ENCODE measurements around the gene ITPK1. TPM values are rescaled to one million over a fixed set of nuclear protein-coding genes. Genes with fewer than 3 reads are reported as not detected.

ITPK1 gene
- polyA plus RNA-seq, 2 of the 4 experiments (the other 2 are of a cell fraction) = 46.2 to 47.0 TPM

DNA sequence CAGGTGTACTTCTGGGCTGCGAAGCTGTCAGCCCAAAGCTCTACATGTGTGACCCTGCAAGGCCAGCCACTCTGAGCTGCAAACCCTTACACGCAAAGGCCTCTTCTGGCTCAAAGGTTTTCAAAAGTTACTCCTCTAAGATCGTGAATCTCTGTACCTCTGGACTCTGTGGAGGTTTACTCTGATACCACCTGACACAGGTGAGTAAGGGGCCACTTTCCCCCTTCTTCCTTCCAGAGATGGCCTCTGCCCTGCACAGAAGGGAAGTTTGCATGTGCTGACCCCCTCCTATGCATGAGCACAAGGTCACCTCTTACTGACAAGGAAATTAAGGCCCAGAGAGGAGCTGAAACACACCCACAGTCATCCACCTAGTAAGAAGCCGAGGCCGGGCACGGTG, 14.5 kb downstream of the ITPK1 start:
- FAIRE-seq = no peak
- ATAC-seq = no peak
- WGBS (ENCODE audit: missing lambda C conversion rate) = 83% methylated on average over 6 of the region's 6 CpGs
- Histone ChIP-seq H3K27ac (no peak overlapping the region), H3K4me1 (peaks cover 17% of the 10 kb centered on the region), H3K4me2 (no peak overlapping the region), H3K9me3 (no peaks in the 10 kb centered on the region), H3K4me3 (no peak overlapping the region)
- no peak for DNase-seq (ENCODE audit: low read depth in 1 of 2, low spot score in 1 of 2)
- POLR2A ChIA-PET = no interaction called here
- CTCF ChIA-PET = interaction anchor here (1.2 to 17.3 kb wide), 5 partner anchors 13 to 148 kb away, joined by 3 to 148 read pairs (median 4); partner anchors contain the start of gene ITPK1
- TF ChIP-seq RNF2 (IDR thresholded peaks at IDR 0.05; ENCODE audit: borderline replicate concordance, low read depth) (no peak), RCOR1 (IDR thresholded peaks at IDR 0.05; ENCODE audit: low read depth, low read length) (no peak), CEBPB (IDR thresholded peaks at IDR 0.05) (no peak), KDM5A (IDR thresholded peaks at IDR 0.05) (no peak), ELK1 (IDR thresholded peaks at IDR 0.05; ENCODE audit: low read depth, low read length) (no peak), MAFK (IDR thresholded peaks at IDR 0.05; ENCODE audit: partially characterized antibody) (no peak), JUNB (IDR thresholded peaks at IDR 0.05) (no peak), HEYL (CRISPR knock-in tag; IDR thresholded peaks at IDR 0.05) (no peak), EP300 (IDR thresholded peaks at IDR 0.05) (no peak)
- TF ChIP-seq, protein P1, sequence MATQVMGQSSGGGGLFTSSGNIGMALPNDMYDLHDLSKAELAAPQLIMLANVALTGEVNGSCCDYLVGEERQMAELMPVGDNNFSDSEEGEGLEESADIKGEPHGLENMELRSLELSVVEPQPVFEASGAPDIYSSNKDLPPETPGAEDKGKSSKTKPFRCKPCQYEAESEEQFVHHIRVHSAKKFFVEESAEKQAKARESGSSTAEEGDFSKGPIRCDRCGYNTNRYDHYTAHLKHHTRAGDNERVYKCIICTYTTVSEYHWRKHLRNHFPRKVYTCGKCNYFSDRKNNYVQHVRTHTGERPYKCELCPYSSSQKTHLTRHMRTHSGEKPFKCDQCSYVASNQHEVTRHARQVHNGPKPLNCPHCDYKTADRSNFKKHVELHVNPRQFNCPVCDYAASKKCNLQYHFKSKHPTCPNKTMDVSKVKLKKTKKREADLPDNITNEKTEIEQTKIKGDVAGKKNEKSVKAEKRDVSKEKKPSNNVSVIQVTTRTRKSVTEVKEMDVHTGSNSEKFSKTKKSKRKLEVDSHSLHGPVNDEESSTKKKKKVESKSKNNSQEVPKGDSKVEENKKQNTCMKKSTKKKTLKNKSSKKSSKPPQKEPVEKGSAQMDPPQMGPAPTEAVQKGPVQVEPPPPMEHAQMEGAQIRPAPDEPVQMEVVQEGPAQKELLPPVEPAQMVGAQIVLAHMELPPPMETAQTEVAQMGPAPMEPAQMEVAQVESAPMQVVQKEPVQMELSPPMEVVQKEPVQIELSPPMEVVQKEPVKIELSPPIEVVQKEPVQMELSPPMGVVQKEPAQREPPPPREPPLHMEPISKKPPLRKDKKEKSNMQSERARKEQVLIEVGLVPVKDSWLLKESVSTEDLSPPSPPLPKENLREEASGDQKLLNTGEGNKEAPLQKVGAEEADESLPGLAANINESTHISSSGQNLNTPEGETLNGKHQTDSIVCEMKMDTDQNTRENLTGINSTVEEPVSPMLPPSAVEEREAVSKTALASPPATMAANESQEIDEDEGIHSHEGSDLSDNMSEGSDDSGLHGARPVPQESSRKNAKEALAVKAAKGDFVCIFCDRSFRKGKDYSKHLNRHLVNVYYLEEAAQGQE (IDR thresholded peaks at IDR 0.05) = no peak

GRCh38 chr14:93100570-93100969, 15.2 kb downstream of the ITPK1 start:
- POLR2A ChIA-PET = no interaction called here
- ATAC-seq = no peak
- no peak for FAIRE-seq
- no peaks in the 10 kb centered on the region for H3K9me3 ChIP-seq
- H3K4me1 ChIP-seq = peaks cover 10% of the 10 kb centered on the region; the same call in 2 of the 3 replicates
- H3K27ac ChIP-seq = no peak overlapping the region
- H3K4me2 ChIP-seq = no peak overlapping the region
- WGBS (ENCODE audit: missing lambda C conversion rate) = 84% methylated on average over 7 of the region's 7 CpGs
- TF ChIP-seq ZC3H11A (IDR thresholded peaks at IDR 0.05) (no peak), ESRRA (IDR thresholded peaks at IDR 0.05; ENCODE audit: borderline replicate concordance, low read length) (no peak), RFX5 (IDR thresholded peaks at IDR 0.05) (no peak), GATA3 (IDR thresholded peaks at IDR 0.05; ENCODE audit: borderline replicate concordance) (no peak), TP53 (CRISPR knock-in tag; IDR thresholded peaks at IDR 0.05) (no peak), TFCP2L1 (CRISPR knock-in tag; IDR thresholded peaks at IDR 0.05) (no peak), MAX (IDR thresholded peaks at IDR 0.05) (no peak), BHLHE40 (IDR thresholded peaks at IDR 0.05; ENCODE audit: low read depth, low read length) (no peak), CHD2 (IDR thresholded peaks at IDR 0.05; ENCODE audit: low read length, partially characterized antibody) (no peak), MAFK (IDR thresholded peaks at IDR 0.05; ENCODE audit: partially characterized antibody) (no peak), NR3C1 (IDR thresholded peaks at IDR 0.05) (no peak)
- TF ChIP-seq, protein P2, sequence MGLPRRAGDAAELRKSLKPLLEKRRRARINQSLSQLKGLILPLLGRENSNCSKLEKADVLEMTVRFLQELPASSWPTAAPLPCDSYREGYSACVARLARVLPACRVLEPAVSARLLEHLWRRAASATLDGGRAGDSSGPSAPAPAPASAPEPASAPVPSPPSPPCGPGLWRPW (IDR thresholded peaks at IDR 0.05) = no peak
- TF ChIP-seq, protein P1 (IDR thresholded peaks at IDR 0.05) = no peak
- DNase-seq (ENCODE audit: low read depth in 1 of 2, low spot score in 1 of 2) = no peak
- CTCF ChIA-PET = interaction anchor here (1.2 to 17.3 kb wide), 4 partner anchors 14 to 148 kb away, joined by 3 to 148 read pairs (median 4); partner anchors contain the start of gene ITPK1
- H3K4me3 ChIP-seq = no peak overlapping the region
